Memory B cell (primary cell): ENCODE results near the gene TRUB1.

Experiments used
- ATAC-seq: fragments of 150-1000 bp; cut with Tn5 transposase; 2 replicates; pipeline ENCODE4 v1.10.0; 2021; ENCODE audit warnings: low read depth, mild to moderate bottlenecking, moderate library complexity
- DNase-seq, 2 donors: peaks; one replicate each; pipeline ENCODE4 v3.0.0; 2022; ENCODE audit warnings: low spot score in 2 of 2
- H3K27ac Mint-ChIP-seq: one replicate; pipeline ENCODE4 v1.8.0; 2022; ENCODE audit warnings: mild to moderate bottlenecking, moderate library complexity, mixed read lengths
- H3K27me3 Mint-ChIP-seq: one replicate; pipeline ENCODE4 v1.8.0; 2022; ENCODE audit warnings: mixed read lengths
- H3K36me3 Mint-ChIP-seq: one replicate; pipeline ENCODE4 v1.8.0; 2022; ENCODE audit warnings: mild to moderate bottlenecking, mixed read lengths
- H3K4me1 Mint-ChIP-seq: one replicate; pipeline ENCODE4 v1.8.0; 2022; ENCODE audit warnings: mixed read lengths
- H3K4me3 Mint-ChIP-seq: one replicate; pipeline ENCODE4 v1.8.0; 2022; ENCODE audit warnings: mild to moderate bottlenecking, moderate library complexity, mixed read lengths
- H3K9me3 Mint-ChIP-seq: one replicate; pipeline ENCODE4 v1.8.0; 2022; ENCODE audit warnings: mixed read lengths

TRUB1 gene

GRCh38 chr10:114973997-114974396 is 36.0 kb downstream of the TRUB1 start:
- H3K4me3 Mint-ChIP-seq = no peak overlapping the region
- H3K27ac Mint-ChIP-seq = no peak overlapping the region
- no peaks in the 10 kb centered on the region for H3K9me3 Mint-ChIP-seq
- H3K4me1 Mint-ChIP-seq = no peaks in the 10 kb centered on the region
- DNase-seq (no peak), ATAC-seq (no peak)
- H3K36me3 Mint-ChIP-seq = peaks cover 12% of the 10 kb centered on the region
- H3K27me3 Mint-ChIP-seq = no peaks in the 10 kb centered on the region

- Mint-ChIP-seq H3K4me1 (no peaks in the 10 kb centered on the region), H3K9me3 (no peaks in the 10 kb centered on the region), H3K4me3 (no peak overlapping the region), H3K27ac (no peak overlapping the region), H3K27me3 (no peaks in the 10 kb centered on the region), H3K36me3 (peaks cover 14% of the 10 kb centered on the region)
- ATAC-seq = no peak
- DNase-seq = no peak
Observed at GRCh38 chr10:114974625-114975024, 36.6 kb downstream of the TRUB1 start.

DNA sequence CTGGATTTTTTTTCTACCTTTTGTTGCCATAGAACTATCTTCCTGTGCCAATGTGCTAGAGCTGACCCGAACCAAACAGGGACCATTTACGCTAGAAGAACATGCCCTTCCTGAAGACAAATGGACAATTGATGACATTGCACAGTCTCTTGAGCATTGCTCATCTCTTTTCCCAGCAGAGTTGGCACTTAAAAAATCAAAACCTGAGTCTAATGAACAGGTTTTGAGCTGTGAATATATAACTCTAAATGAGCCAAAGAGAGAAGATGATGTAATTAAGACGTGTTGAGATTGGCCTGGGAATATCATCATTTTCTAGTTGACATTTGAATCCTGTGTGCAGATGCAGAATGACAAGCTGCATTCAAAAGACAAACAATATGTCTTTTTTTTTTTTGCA is 37.1 kb downstream of the TRUB1 start:
- no peak overlapping the region for H3K27ac Mint-ChIP-seq
- no peaks in the 10 kb centered on the region for H3K27me3 Mint-ChIP-seq
- no peak overlapping the region for H3K4me3 Mint-ChIP-seq
- ATAC-seq (no peak), DNase-seq (no peak)
- H3K9me3 Mint-ChIP-seq = no peaks in the 10 kb centered on the region
- H3K36me3 Mint-ChIP-seq = peaks cover 17% of the 10 kb centered on the region
- no peaks in the 10 kb centered on the region for H3K4me1 Mint-ChIP-seq

GRCh38 chr10:114982989-114983388 is 45.0 kb downstream of the TRUB1 start:
- H3K27ac Mint-ChIP-seq = no peak overlapping the region
- DNase-seq = no peak
- peaks cover 55% of the 10 kb centered on the region for H3K36me3 Mint-ChIP-seq
- H3K4me1 Mint-ChIP-seq = no peaks in the 10 kb centered on the region
- H3K4me3 Mint-ChIP-seq = no peak overlapping the region
- no peaks in the 10 kb centered on the region for H3K27me3 Mint-ChIP-seq
- H3K9me3 Mint-ChIP-seq = peaks cover 15% of the 10 kb centered on the region
- ATAC-seq = no peak

DNA sequence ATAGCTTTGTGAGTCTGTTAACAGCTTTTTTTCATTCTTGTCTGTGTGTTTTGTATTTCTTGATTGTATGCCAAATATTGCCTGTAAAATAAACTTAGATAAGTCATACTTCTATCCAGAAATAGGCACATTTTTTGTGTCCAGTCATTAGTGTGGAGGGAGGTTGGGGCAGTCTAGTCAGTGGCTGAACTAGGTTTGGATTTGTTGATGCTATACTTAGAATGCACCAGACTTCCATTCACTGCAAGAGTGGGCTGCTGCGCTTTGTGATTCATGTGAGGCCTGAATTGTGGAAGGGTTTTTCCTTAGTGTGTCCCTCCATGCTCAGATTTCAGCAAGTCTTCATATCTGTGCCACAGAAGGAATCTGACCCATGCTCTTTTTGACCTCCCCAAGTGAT is 50.0 kb downstream of the TRUB1 start:
- Mint-ChIP-seq H3K27me3 (no peaks in the 10 kb centered on the region), H3K4me3 (no peak overlapping the region), H3K9me3 (peaks cover 13% of the 10 kb centered on the region), H3K36me3 (peaks cover 43% of the 10 kb centered on the region), H3K27ac (no peak overlapping the region), H3K4me1 (no peaks in the 10 kb centered on the region)
- ATAC-seq = no peak
- DNase-seq = no peak

- H3K4me1 Mint-ChIP-seq = no peaks in the 10 kb centered on the region
- H3K27ac Mint-ChIP-seq = no peak overlapping the region
- ATAC-seq (no peak), DNase-seq (no peak)
- peaks cover 4% of the 10 kb centered on the region for H3K9me3 Mint-ChIP-seq
- no peak overlapping the region for H3K4me3 Mint-ChIP-seq
- H3K27me3 Mint-ChIP-seq = no peaks in the 10 kb centered on the region
- peaks cover 23% of the 10 kb centered on the region for H3K36me3 Mint-ChIP-seq
Observed at GRCh38 chr10:114990586-114990985, 52.6 kb downstream of the TRUB1 start.

DNA sequence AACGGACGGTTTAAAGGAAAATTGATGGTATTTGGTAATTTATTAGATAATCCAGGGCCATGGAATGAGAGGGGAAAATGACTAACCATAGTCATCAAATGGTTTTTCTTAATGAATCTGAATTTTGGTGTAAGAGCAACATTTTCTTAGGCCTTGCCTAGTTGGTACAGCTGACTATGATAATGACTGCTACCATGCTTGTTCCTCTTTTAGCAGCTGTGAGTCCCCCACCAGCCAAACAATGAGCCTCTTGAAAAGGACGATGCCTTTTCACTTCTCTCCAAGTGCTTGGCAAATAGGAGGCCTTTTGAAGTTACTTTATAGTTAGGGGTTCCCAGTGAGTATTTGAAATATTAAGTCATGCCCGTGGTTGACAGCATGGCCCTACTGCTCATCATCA is 53.0 kb downstream of the TRUB1 start:
- Mint-ChIP-seq H3K4me1 (no peaks in the 10 kb centered on the region), H3K4me3 (no peak overlapping the region), H3K9me3 (peaks cover 4% of the 10 kb centered on the region), H3K27me3 (no peaks in the 10 kb centered on the region), H3K27ac (no peak overlapping the region), H3K36me3 (peaks cover 19% of the 10 kb centered on the region)
- no peak for ATAC-seq
- DNase-seq = no peak

GRCh38 chr10:114992189-114992775 is 54.3 kb downstream of the TRUB1 start:
- Mint-ChIP-seq H3K36me3 (peaks cover 17% of the 10 kb centered on the region), H3K4me1 (no peaks in the 10 kb centered on the region), H3K27me3 (no peaks in the 10 kb centered on the region), H3K27ac (no peak overlapping the region), H3K9me3 (peaks cover 2% of the 10 kb centered on the region), H3K4me3 (no peak overlapping the region)
- ATAC-seq (no peak), DNase-seq (no peak)

DNA sequence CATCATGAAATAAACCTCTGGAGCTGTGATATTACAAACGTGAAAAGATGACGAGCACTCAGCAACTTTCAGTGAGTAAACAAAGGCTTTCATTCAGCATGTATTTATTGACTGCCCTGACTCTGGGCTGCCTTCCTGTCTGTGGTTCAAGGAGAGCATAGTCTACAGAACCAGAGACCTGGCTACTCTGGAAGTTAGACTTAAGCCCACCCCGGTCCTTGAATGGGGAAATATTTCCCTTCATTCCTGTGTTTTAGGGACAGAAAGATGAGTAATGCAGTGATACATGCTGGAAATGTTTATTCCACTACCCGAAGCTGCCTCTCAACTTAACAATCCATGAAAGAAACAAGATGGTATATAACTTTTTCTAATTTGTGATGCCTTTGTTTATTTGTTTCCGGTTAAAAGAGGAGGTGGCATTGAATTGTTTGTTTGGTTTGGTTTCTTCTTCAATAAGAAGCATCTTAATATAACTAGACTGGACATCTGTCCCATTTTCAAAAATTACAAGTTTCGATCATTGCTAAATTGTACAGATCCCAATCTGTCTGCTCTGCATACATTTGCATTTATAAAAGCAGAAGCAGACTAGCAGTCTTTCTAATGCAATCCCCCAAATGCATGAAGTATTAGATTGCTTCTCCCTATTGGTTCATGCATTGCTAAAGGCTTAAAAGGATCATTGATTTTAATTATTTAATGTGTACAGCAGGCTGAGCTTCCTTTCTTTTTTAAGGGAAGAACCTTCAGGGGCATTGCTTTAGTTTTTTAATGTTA is 57.7 kb downstream of the TRUB1 start:
- H3K27me3 Mint-ChIP-seq = no peaks in the 10 kb centered on the region
- peaks cover 4% of the 10 kb centered on the region for H3K4me1 Mint-ChIP-seq
- DNase-seq (no peak), ATAC-seq (no peak)
- no peak overlapping the region for H3K27ac Mint-ChIP-seq
- no peak overlapping the region for H3K4me3 Mint-ChIP-seq
- H3K36me3 Mint-ChIP-seq = peaks cover 6% of the 10 kb centered on the region
- H3K9me3 Mint-ChIP-seq = no peaks in the 10 kb centered on the region

GRCh38 chr10:114996542-114996941 is 58.5 kb downstream of the TRUB1 start:
- DNase-seq (no peak), ATAC-seq (no peak)
- no peaks in the 10 kb centered on the region for H3K9me3 Mint-ChIP-seq
- peaks cover 3% of the 10 kb centered on the region for H3K36me3 Mint-ChIP-seq
- H3K4me3 Mint-ChIP-seq = no peak overlapping the region
- H3K27ac Mint-ChIP-seq = no peak overlapping the region
- H3K4me1 Mint-ChIP-seq = peaks cover 10% of the 10 kb centered on the region
- H3K27me3 Mint-ChIP-seq = no peaks in the 10 kb centered on the region

GRCh38 chr10:114998993-114999392 is 61.0 kb downstream of the TRUB1 start:
- H3K9me3 Mint-ChIP-seq = no peaks in the 10 kb centered on the region
- no peak for DNase-seq
- no peak overlapping the region for H3K4me3 Mint-ChIP-seq
- peaks cover 2% of the 10 kb centered on the region for H3K36me3 Mint-ChIP-seq
- ATAC-seq = no peak
- peaks cover 20% of the 10 kb centered on the region for H3K4me1 Mint-ChIP-seq
- no peaks in the 10 kb centered on the region for H3K27me3 Mint-ChIP-seq
- H3K27ac Mint-ChIP-seq = no peak overlapping the region

DNA sequence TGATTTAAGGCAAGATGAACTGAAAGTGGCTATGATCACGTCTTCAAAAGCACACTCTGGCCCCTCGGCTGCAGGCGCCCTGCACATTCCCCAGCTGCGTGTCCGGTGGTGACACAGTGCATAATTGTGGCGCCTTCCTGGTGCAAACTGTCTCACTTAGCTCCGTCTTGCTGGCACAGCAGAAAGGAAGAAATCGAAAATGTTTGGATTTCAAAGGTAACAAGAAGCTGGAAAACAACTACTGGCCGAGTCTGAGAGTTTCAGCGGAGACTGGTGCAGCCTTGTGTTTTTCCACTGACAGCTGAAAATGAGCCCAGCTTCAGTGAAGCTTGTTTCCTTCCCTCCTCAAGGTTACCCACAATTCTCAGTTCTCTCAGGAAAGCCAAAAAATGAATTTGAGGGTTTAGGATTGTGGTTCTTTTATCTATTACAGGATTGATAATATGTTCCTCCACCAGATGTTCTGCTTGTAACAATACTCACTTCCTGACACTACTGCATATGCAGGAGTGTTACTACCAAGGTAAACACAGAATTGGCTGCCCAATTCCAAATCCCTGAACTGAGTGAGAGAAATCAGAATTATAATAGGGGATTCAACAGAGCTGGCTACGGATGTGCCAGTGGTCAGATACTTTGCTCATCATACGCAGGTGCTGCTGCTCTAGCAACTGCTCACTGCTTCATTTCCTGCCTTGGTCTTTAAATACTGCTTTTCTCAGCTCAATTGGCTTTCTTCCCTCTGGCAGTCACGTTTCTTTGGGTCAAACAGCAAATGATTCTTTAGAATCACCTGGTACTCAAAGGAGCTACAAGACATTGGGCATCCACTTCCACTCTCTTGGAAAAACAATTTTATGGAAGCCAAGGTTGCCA is 63.7 kb downstream of the TRUB1 start:
- Mint-ChIP-seq H3K36me3 (no peaks in the 10 kb centered on the region), H3K27ac (peak overlapping the region; percentile 92), H3K4me3 (peak overlapping the region; percentile 85), H3K4me1 (peaks cover 22% of the 10 kb centered on the region), H3K9me3 (peaks cover 1% of the 10 kb centered on the region), H3K27me3 (peaks cover 2% of the 10 kb centered on the region)
- DNase-seq = no peak
- ATAC-seq = peak; percentile 72

DNA sequence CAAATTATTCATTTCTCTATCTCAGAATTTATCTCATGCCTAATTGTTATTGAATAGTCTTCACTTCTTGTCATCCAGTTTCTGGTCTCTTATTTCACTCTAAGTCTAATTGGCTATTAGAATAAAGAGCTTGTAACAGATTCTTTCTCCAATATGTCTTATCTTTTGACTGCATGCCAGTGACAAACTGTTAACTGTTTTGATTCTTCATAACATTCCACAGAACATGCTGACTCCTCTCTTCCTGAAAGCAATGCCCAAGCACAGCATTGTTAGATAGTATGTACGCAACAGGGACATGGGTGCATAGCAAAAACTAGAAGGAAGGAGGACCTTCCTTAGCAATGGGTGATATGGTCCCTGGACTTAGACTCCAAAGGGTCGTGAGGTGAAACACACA is 65.4 kb downstream of the TRUB1 start:
- ATAC-seq (no peak), DNase-seq (no peak)
- Mint-ChIP-seq H3K27ac (peak overlapping the region; percentile 25), H3K9me3 (peaks cover 1% of the 10 kb centered on the region), H3K4me1 (peaks cover 22% of the 10 kb centered on the region), H3K27me3 (peaks cover 2% of the 10 kb centered on the region), H3K4me3 (no peak overlapping the region), H3K36me3 (no peaks in the 10 kb centered on the region)

DNA sequence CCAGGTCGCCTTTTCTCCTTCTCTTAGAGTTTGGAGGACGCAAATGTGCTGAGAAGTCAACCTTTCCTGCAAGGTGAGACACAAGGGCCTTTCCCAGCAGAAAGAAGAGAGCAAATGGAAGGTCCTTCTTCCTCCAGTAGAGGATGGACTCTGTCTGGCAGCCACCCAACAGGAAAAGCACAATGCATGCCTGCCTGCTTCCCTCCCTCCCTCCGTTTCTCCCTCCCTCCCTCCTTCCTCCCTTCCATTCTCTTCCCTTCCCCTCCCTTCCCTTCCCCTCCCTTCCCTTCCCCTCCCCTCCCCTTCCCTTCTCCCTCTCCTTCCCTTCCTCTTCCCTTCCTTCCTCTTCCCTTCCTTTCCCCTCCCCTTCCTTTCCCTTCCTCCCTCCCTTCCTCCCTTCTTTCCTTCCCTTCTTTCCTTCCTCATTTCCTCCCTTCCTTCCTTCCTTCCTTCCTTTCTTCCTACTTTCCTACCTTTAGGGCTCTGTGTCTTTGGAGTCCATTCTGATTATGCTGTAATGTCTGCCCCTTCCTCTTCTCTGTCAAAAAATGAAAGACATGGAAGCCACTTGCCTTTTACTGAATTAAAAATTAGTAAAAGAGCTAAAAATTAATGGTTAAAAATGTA is 66.4 kb downstream of the TRUB1 start:
- H3K9me3 Mint-ChIP-seq = peaks cover 5% of the 10 kb centered on the region

More for the DNA sequence above, 66.4 kb downstream of the TRUB1 start:
- Mint-ChIP-seq H3K4me1 (peaks cover 22% of the 10 kb centered on the region), H3K27ac (peak overlapping the region; percentile 18), H3K36me3 (peaks cover 4% of the 10 kb centered on the region), H3K4me3 (no peak overlapping the region), H3K27me3 (peaks cover 6% of the 10 kb centered on the region)
- ATAC-seq (no peak), DNase-seq (no peak)
